Measurements from ENCODE around the gene TANGO2.

TANGO2 gene

GRCh38 chr22:20008221-20008995 lies 12.5 kb upstream of the TANGO2 start:
- DNase-seq (ENCODE audit: low read depth), result no peak
- TF ChIP-seq, protein P1, sequence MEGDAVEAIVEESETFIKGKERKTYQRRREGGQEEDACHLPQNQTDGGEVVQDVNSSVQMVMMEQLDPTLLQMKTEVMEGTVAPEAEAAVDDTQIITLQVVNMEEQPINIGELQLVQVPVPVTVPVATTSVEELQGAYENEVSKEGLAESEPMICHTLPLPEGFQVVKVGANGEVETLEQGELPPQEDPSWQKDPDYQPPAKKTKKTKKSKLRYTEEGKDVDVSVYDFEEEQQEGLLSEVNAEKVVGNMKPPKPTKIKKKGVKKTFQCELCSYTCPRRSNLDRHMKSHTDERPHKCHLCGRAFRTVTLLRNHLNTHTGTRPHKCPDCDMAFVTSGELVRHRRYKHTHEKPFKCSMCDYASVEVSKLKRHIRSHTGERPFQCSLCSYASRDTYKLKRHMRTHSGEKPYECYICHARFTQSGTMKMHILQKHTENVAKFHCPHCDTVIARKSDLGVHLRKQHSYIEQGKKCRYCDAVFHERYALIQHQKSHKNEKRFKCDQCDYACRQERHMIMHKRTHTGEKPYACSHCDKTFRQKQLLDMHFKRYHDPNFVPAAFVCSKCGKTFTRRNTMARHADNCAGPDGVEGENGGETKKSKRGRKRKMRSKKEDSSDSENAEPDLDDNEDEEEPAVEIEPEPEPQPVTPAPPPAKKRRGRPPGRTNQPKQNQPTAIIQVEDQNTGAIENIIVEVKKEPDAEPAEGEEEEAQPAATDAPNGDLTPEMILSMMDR (IDR thresholded peaks at IDR 0.05; ENCODE audit: low read depth, low read length, missing control alignments), result no peak
- H3K4me3 ChIP-seq (ENCODE audit: low read depth, low read length), result no peak overlapping the region
- in situ Hi-C loops (cut with HindIII; ENCODE audit: low sequenced_read_pairs), result no loop called here

- no peak overlapping the region for H3K4me3 ChIP-seq (ENCODE audit: low read depth, low read length)
- TF ChIP-seq, protein P1 (IDR thresholded peaks at IDR 0.05; ENCODE audit: low read depth, low read length, missing control alignments), result no peak
- in situ Hi-C loops (cut with HindIII; ENCODE audit: low sequenced_read_pairs), result no loop called here
- DNase-seq (ENCODE audit: low read depth), result no peak
These were observed 11.9 kb upstream of the TANGO2 start for GRCh38 chr22:20009018-20009491.

- TF ChIP-seq, protein P1 (IDR thresholded peaks at IDR 0.05; ENCODE audit: low read depth, low read length, missing control alignments), result no peak
- H3K4me3 ChIP-seq (ENCODE audit: low read depth, low read length), result no peak overlapping the region
- DNase-seq (ENCODE audit: low read depth), result no peak
- in situ Hi-C loops (cut with HindIII; ENCODE audit: low sequenced_read_pairs), result no loop called here
These were observed 11.2 kb upstream of the TANGO2 start for GRCh38 chr22:20009582-20010306.

- H3K4me3 ChIP-seq (ENCODE audit: low read depth, low read length), result no peak overlapping the region
- TF ChIP-seq, protein P1 (IDR thresholded peaks at IDR 0.05; ENCODE audit: low read depth, low read length, missing control alignments), result no peak
- in situ Hi-C loops (cut with HindIII; ENCODE audit: low sequenced_read_pairs), result no loop called here
- no peak for DNase-seq (ENCODE audit: low read depth)
These were observed 10.4 kb upstream of the TANGO2 start for GRCh38 chr22:20010307-20011122.

DNA sequence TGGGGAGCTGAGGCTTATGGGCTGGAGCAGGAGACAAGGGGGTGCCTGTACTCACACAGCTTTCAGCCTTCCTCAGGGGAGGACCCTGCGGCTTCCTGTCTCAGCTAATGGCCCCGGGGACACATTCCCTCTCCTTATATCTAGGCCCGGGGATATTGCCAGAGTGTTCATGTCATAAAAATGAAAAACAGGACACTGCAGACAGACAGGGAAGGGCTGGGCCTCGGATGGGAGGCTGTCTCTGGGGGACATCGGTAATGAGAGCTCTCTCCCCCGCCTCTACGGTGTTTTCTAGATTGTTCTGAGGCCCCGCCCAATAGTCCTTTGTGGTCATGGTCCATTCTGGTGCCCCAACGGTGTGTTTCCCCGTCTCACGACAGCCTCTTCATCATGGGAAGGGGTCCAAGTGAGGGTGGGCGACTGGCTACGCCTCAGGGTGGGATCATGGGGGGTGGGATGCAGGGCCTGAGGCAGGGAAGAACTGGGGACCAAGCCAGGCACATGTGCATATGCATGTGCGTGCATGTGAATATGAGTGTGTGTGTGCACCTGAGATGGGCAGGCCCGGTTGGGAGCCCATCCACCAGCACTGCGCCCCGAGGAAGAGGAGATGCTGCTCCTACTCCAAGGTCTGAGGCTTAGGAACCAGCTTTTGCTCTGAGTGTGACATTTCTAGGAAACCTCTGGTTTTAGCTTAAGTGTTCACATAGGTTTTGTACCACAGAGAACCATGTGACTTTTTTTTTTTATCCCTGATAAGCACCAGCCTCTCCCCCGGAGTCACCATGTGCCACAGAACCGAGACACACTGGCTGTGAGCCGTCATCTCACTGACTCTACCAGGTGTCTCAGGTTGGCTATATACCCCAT lies 9.6 kb upstream of the TANGO2 start:
- in situ Hi-C loops (cut with HindIII; ENCODE audit: low sequenced_read_pairs), result no loop called here
- DNase-seq (ENCODE audit: low read depth), result no peak
- H3K4me3 ChIP-seq (ENCODE audit: low read depth, low read length), result no peak overlapping the region
- TF ChIP-seq, protein P1 (IDR thresholded peaks at IDR 0.05; ENCODE audit: low read depth, low read length, missing control alignments), result no peak

Data from astrocyte of the cerebellum (primary cell).